Coronary artery (tissue), 2 donors: ENCODE data around the gene DOCK1.

Experiments used
- DNase-seq: peaks from one replicate; pipeline ENCODE4 v3.0.0-alpha.2; 2017; ENCODE audit warnings: low spot score
- H3K27ac ChIP-seq, 2 donors: fragments of 200-600 bp; sonication (generic); one replicate each; pipeline ENCODE4 v1.5.1; 2016 to 2019
- H3K4me3 ChIP-seq: fragments of 200-600 bp; sonication (generic); 2 replicates; pipeline ENCODE4 v1.5.1; 2016; ENCODE audit warnings: mild to moderate bottlenecking, moderate library complexity
- TF ChIP-seq, protein P1 (sequence below): fragments of 200-600 bp; sonication (generic); IDR thresholded peaks from one replicate; pipeline ENCODE4 v1.5.1; 2019; ENCODE audit warnings: antibody characterized with exemption

DOCK1 gene

DNA sequence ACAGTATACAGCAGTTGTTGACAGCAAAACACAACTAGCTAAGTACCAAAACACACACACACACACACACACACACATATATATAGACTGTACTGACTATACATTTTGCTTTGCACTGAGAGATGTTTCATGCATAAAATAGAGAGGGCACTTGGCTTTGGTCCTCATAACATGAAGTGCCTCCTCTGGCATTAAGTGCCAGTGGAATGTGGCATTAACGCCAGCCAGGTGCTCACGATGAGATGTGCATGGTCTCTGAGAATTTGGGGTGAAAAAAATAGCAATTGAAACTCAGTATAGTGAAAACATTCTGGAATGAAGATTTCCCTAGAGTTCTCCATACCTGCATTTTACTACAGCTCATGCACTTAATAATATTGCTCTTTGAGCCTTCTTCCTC lies 361.2 kb downstream of the DOCK1 start:
- Histone ChIP-seq H3K4me3 (no peak overlapping the region), H3K27ac (no peak overlapping the region)
- TF ChIP-seq, protein P1, sequence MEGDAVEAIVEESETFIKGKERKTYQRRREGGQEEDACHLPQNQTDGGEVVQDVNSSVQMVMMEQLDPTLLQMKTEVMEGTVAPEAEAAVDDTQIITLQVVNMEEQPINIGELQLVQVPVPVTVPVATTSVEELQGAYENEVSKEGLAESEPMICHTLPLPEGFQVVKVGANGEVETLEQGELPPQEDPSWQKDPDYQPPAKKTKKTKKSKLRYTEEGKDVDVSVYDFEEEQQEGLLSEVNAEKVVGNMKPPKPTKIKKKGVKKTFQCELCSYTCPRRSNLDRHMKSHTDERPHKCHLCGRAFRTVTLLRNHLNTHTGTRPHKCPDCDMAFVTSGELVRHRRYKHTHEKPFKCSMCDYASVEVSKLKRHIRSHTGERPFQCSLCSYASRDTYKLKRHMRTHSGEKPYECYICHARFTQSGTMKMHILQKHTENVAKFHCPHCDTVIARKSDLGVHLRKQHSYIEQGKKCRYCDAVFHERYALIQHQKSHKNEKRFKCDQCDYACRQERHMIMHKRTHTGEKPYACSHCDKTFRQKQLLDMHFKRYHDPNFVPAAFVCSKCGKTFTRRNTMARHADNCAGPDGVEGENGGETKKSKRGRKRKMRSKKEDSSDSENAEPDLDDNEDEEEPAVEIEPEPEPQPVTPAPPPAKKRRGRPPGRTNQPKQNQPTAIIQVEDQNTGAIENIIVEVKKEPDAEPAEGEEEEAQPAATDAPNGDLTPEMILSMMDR: no peak
- DNase-seq: no peak

DNA sequence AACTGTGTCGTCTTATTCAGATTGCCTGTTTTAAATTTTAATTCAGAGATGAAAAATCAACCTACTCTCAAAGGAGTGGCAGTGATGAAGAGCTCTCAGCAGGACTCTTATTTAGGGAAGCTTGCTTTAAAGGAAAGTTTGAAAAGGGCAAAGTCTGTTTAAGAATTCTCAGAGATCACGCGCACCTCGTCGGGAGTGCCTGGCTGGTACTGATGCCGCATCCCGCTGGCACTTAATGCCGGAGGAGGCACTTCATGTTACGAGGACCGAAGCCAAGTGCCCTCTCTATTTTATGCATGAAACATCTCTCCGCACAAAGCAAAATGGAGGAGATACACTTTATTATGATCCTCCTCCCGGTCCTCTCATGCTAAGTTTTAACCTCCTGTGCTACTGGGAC lies 362.2 kb downstream of the DOCK1 start:
- no peak for DNase-seq
- TF ChIP-seq, protein P1: no peak
- no peak overlapping the region for H3K27ac ChIP-seq
- H3K4me3 ChIP-seq: no peak overlapping the region

DNA sequence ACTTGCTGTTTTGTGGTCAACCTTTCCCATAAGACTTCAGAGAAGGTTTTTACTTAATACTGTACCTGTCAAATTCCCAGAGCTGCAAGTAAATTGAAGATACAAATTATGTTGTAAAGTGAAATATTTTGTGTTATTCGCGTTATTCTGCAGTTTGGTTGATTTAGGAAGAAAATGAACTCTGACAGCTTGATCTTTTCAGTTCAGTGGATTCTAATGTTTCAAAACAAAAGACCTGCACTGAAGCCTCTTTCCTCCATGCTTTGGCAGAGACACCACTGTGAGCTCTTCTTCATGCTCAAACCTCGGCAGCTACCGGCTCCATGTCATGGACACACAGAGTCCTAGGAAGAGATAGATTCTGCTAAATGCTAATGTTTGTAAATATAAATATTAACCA lies 366.8 kb downstream of the DOCK1 start:
- TF ChIP-seq, protein P1: no peak
- no peak overlapping the region for H3K27ac ChIP-seq
- no peak overlapping the region for H3K4me3 ChIP-seq
- no peak for DNase-seq

DNA sequence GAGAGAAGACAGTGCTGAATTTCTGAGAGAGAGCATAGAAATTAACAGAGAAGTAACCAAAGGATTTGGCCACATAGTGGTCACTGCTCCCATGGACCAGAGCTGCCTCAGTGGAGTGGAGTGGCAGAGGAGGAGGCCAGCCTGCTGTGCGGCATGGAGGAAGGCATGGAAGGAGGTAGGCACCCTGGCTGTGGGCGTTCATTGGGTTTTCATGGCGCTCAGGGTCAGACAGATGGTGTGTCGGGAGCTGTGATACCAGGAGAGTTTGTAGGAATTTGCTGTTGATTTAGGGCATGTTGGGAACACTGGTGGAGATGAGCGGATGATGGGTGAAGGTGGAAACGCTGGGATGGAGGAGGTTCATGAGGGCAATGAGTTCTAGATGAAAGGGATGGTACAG lies 370.0 kb downstream of the DOCK1 start:
- DNase-seq: no peak
- no peak overlapping the region for H3K4me3 ChIP-seq
- TF ChIP-seq, protein P1: no peak
- H3K27ac ChIP-seq: no peak overlapping the region

DNA sequence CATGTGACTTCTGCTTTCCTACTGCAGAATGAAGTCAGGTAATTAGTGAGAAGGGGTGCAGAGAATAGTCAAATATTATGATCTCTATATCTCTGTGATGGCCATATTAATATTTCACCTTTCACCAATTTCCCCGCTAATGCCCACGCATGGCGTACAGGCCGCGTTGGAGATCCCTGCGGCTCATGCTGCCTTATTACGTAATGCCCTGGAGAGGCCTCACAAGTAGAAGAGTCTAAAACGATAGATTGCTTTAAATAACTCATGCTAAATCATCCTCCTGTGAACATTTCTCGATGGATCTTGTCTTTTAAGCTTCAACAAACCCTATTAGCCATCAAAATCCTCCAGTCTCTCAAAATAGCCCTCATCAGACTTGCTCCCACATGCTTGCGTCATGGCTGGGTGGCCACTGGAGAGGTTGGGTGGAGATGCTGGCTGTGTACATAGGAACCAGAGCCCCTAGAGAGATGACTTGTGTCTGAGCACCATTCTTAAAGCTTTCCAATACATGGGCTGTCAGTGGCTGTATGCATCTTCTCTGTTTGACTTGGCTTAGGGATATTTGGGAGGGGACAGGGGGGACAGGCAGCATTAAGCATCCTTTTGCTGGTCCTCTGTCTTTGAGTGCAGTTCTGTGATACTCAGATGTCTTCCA lies 370.7 kb downstream of the DOCK1 start:
- no peak for DNase-seq
- H3K27ac ChIP-seq: no peak overlapping the region
- TF ChIP-seq, protein P1: no peak
- no peak overlapping the region for H3K4me3 ChIP-seq

DNA sequence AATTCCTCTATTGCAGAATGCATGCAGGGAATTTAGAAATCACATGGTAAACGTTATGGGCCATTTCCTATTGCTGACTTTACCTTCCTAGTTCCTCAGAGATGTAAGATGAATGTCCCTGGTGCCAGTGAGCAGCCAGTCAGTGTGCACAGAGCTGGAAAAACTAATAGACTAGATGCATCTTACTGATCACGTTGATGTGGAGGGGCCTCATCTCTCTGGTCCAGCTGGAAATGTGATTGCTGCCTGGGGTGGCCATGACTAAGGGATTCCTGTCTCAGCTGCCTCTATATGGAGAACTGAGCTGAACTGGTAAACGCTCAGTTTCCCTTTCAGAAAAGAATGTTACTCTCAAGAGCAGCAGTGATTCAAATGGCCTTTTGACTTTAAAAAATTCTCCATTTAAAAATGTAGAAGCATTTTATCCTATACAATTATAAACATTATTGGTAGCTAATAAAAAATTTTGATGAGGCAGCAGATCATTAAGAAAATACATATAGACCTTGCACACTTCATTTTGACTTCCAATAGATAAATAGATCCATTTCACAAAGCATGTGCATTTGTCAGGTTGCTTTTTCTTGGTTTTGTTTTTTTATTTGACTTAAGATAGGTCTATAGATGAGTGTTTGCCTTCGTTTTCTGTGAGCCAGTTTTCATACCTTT lies 371.7 kb downstream of the DOCK1 start:
- no peak for DNase-seq
- Histone ChIP-seq H3K27ac (no peak overlapping the region), H3K4me3 (no peak overlapping the region)
- TF ChIP-seq, protein P1: no peak

DNA sequence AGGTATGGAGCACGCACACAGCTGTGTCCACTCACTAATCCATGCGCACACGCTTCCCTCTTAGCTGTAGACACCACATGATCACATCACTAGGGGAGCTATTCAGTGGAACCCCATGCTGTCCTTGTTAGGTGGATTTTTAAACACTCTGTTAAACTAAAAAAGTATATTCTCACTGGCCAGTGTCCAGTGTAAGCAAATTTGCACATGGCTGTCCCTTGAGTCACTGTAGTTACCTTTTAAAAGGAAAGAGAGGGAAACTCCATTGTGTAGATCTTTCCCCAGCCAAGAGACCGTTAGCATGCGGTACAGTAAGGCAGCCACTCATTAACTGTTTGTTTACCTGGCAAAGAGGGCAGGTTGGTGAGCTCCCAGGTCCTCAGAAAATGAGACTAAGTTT lies 372.8 kb downstream of the DOCK1 start:
- DNase-seq: no peak
- Histone ChIP-seq H3K4me3 (no peak overlapping the region), H3K27ac (no peak overlapping the region)
- TF ChIP-seq, protein P1: no peak
